Hepatocyte (in vitro differentiated cells): Measurements from ENCODE around the gene LRCH4. TPM values are rescaled to one million over a fixed set of nuclear protein-coding genes. Genes with fewer than 3 reads are reported as not detected.

Experiments used
- DNase-seq: peaks from one replicate; pipeline ENCODE4 v3.0.0-alpha.2; 2016; ENCODE audit warnings: low spot score
- H2AFZ ChIP-seq: fragments of 200-600 bp; sonication (generic); 2 replicates; pipeline ENCODE4 v1.6.0; 2016; ENCODE audit warnings: antibody characterized with exemption, mild to moderate bottlenecking
- H3K27ac ChIP-seq: fragments of 200-600 bp; sonication (generic); 2 replicates; pipeline ENCODE4 v1.5.1; 2016; ENCODE audit warnings: mild to moderate bottlenecking
- H3K27me3 ChIP-seq: fragments of 200-600 bp; sonication (generic); 2 replicates; pipeline ENCODE4 v1.6.1; 2016
- H3K36me3 ChIP-seq: fragments of 200-600 bp; sonication (generic); replicated peaks from 2 replicates; pipeline ENCODE4 v1.5.1; 2016; ENCODE audit warnings: low read depth; ENCODE audit not compliant: insufficient read depth
- H3K4me1 ChIP-seq: fragments of 200-600 bp; sonication (generic); 2 replicates; pipeline ENCODE4 v1.5.1; 2016; ENCODE audit warnings: mild to moderate bottlenecking, moderate library complexity; ENCODE audit not compliant: insufficient read depth
- H3K4me2 ChIP-seq: fragments of 200-600 bp; sonication (generic); 2 replicates; pipeline ENCODE4 v1.6.0; 2016
- H3K4me3 ChIP-seq: fragments of 200-600 bp; sonication (generic); 2 replicates; pipeline ENCODE4 v1.5.1; 2016; ENCODE audit warnings: mild to moderate bottlenecking
- H3K79me2 ChIP-seq: fragments of 200-600 bp; sonication (generic); 2 replicates; pipeline ENCODE4 v1.6.0; 2017; ENCODE audit warnings: mild to moderate bottlenecking
- H3K9me2 ChIP-seq: fragments of 200-600 bp; sonication (generic); replicated peaks from 2 replicates; pipeline ENCODE4 v1.6.0; 2017; ENCODE audit warnings: mild to moderate bottlenecking; ENCODE audit not compliant: insufficient read depth
- H3K9me3 ChIP-seq: fragments of 200-600 bp; sonication (generic); 2 replicates; pipeline ENCODE4 v1.5.1; 2016; ENCODE audit warnings: low read depth, mild to moderate bottlenecking
- H4K20me1 ChIP-seq: fragments of 200-600 bp; sonication (generic); 2 replicates; pipeline ENCODE4 v1.6.0; 2016; ENCODE audit warnings: mild to moderate bottlenecking; ENCODE audit not compliant: insufficient read depth, poor library complexity, severe bottlenecking
- CTCF ChIP-seq: fragments of 200-600 bp; sonication (generic); IDR thresholded peaks from 2 replicates; pipeline ENCODE4 v1.5.1; 2016; ENCODE audit warnings: antibody characterized with exemption, mild to moderate bottlenecking; ENCODE audit not compliant: poor library complexity
- EZH2 ChIP-seq: fragments of 200-600 bp; sonication (generic); IDR thresholded peaks from 2 replicates; pipeline ENCODE4 v1.6.1; 2016; ENCODE audit warnings: antibody characterized with exemption, mild to moderate bottlenecking, borderline replicate concordance
- EZH2phosphoT487 ChIP-seq: fragments of 200-600 bp; sonication (generic); IDR thresholded peaks from one replicate; pipeline ENCODE4 v1.6.1; 2018; ENCODE audit warnings: antibody characterized with exemption, mild to moderate bottlenecking, low read depth, moderate library complexity; ENCODE audit not compliant: unreplicated experiment, severe bottlenecking
- WGBS: methylation state at CpG from one replicate; pipeline ENCODE4 v1.1.6; 2016; ENCODE audit warnings: low lambda C conversion rate; ENCODE audit errors: missing lambda C conversion rate; 5-methylcytosine and 5-hydroxymethylcytosine counted together
- polyA plus RNA-seq: library from polyadenylated mRNA; unstranded; fragments of >200 nt; fragmentation: Nextera tagmentation; extraction: Ambion mirVana; gene quantifications from 2 replicates; pipeline ENCODE4 v1.2.1, GENCODE V29; 2016
- total RNA-seq: library from RNA; depleted of rRNA; stranded (reverse); fragments of >200 nt; gene quantifications from 2 replicates; pipeline ENCODE4 v1.2.3, GENCODE V29; 2014

Gene LRCH4
- total and polyA plus RNA-seq, 2 experiments from 2014 or later: 40.3 to 105 TPM

GRCh38 chr7:100582041-100582579, 3.8 kb downstream of the LRCH4 start:
- Histone ChIP-seq H3K9me3 (no peaks in the 10 kb centered on the region), H3K4me2 (no peak overlapping the region), H3K4me1 (peaks cover 24% of the 10 kb centered on the region), H3K27ac (peak overlapping the region; percentile 92), H3K36me3 (no peaks in the 10 kb centered on the region), H3K9me2 (no peaks in the 10 kb centered on the region), H2AFZ (no peak overlapping the region), H3K27me3 (no peaks in the 10 kb centered on the region), H4K20me1 (peaks cover 17% of the 10 kb centered on the region), H3K79me2 (peaks cover 35% of the 10 kb centered on the region), H3K4me3 (no peak overlapping the region)
- TF ChIP-seq EZH2phosphoT487 (no peak), EZH2 (no peak), CTCF (no peak)
- no peak for DNase-seq
- WGBS: 93% methylated on average over 20 of the region's 20 CpGs

GRCh38 chr7:100580466-100581283, 5.3 kb downstream of the LRCH4 start:
- Histone ChIP-seq H3K36me3 (no peaks in the 10 kb centered on the region), H3K4me1 (peaks cover 24% of the 10 kb centered on the region), H2AFZ (no peak overlapping the region), H3K27me3 (no peaks in the 10 kb centered on the region), H3K9me2 (no peaks in the 10 kb centered on the region), H4K20me1 (peaks cover 17% of the 10 kb centered on the region), H3K9me3 (no peaks in the 10 kb centered on the region), H3K4me3 (no peak overlapping the region), H3K79me2 (peaks cover 35% of the 10 kb centered on the region), H3K27ac (no peak overlapping the region), H3K4me2 (no peak overlapping the region)
- TF ChIP-seq CTCF: no peak
- no peak for TF ChIP-seq EZH2phosphoT487
- TF ChIP-seq EZH2: no peak
- no peak for DNase-seq
- WGBS: 96% methylated on average over 11 of the region's 11 CpGs

GRCh38 chr7:100578246-100579183, 7.4 kb downstream of the LRCH4 start:
- no peak for DNase-seq
- Histone ChIP-seq H3K4me1 (peaks cover 13% of the 10 kb centered on the region), H3K4me2 (no peak overlapping the region), H4K20me1 (peaks cover 10% of the 10 kb centered on the region), H3K9me2 (no peaks in the 10 kb centered on the region), H3K36me3 (no peaks in the 10 kb centered on the region), H3K9me3 (no peaks in the 10 kb centered on the region), H3K27ac (no peak overlapping the region), H3K27me3 (no peaks in the 10 kb centered on the region), H3K79me2 (peaks cover 28% of the 10 kb centered on the region), H3K4me3 (no peak overlapping the region), H2AFZ (no peak overlapping the region)
- 93% methylated on average over 28 of the region's 28 CpGs for WGBS
- TF ChIP-seq EZH2 (no peak), CTCF (no peak), EZH2phosphoT487 (no peak)
